CD14-positive monocyte (primary cell): ENCODE measurements around the gene NBEA. TPM values are rescaled to one million over a fixed set of nuclear protein-coding genes. Genes with fewer than 3 reads are reported as not detected.

Source experiments
- DNase-seq, 3 donors: peaks; one replicate each; pipeline ENCODE4 v3.0.0-alpha.2; 2011 to 2022
- H2AFZ ChIP-seq: 2 replicates; pipeline ENCODE4 v1.6.0; 2012; ENCODE audit warnings: mild to moderate bottlenecking, low read depth, low read length, inconsistent platforms; ENCODE audit not compliant: insufficient read depth, poor library complexity, severe bottlenecking
- H3K27ac ChIP-seq, 2 donors: 1 replicate in 1 of 2; 2 replicates in 1 of 2; pipeline ENCODE4 v1.5.1; 2012 to 2013; ENCODE audit warnings: low read length in 2 of 2, control low read depth in 1 of 2, inconsistent platforms in 1 of 2, low read depth in 1 of 2, mild to moderate bottlenecking in 1 of 2
- H3K27me3 ChIP-seq, 2 donors: one replicate each; pipeline versions ENCODE4 v1.6.0 to v1.6.1; 2011 to 2013; ENCODE audit warnings: low read length in 2 of 2; ENCODE audit not compliant: control insufficient read depth in 2 of 2, insufficient read depth in 2 of 2
- H3K36me3 ChIP-seq, 2 donors: replicated peaks in 1 of 2; 1 replicate in 1 of 2; 2 replicates in 1 of 2; pipeline versions ENCODE4 v1.5.1 to v1.6.1; 2012 to 2013; ENCODE audit warnings: low read length in 2 of 2, control low read depth in 1 of 2, inconsistent platforms in 1 of 2, mild to moderate bottlenecking in 1 of 2; ENCODE audit not compliant: insufficient read depth in 2 of 2, control insufficient read depth in 1 of 2
- H3K4me1 ChIP-seq, 2 donors: 1 replicate in 1 of 2; 2 replicates in 1 of 2; pipeline versions ENCODE4 v1.5.1 to v1.6.1; 2012 to 2013; ENCODE audit warnings: low read length in 2 of 2, control low read depth in 1 of 2, inconsistent platforms in 1 of 2, mild to moderate bottlenecking in 1 of 2, moderate library complexity in 1 of 2; ENCODE audit not compliant: insufficient read depth in 2 of 2, control insufficient read depth in 1 of 2
- H3K4me2 ChIP-seq: replicated peaks from 2 replicates; pipeline ENCODE3; 2012; ENCODE audit warnings: low read length, moderate library complexity, mild to moderate bottlenecking; ENCODE audit not compliant: poor library complexity, severe bottlenecking; ENCODE audit errors: extremely low read depth
- H3K4me3 ChIP-seq, 3 experiments: fragments of 200-600 bp in 1 of 3; sonication (generic) in 1 of 3; replicated peaks in 1 of 3; 1 replicate in 2 of 3; 2 replicates in 1 of 3; pipeline ENCODE4 v1.5.1; 2011 to 2013; ENCODE audit warnings: low read length in 3 of 3, mild to moderate bottlenecking in 3 of 3, control low read depth in 2 of 3, low read depth in 2 of 3, inconsistent platforms in 1 of 3, moderate library complexity in 1 of 3
- H3K79me2 ChIP-seq: 2 replicates; pipeline ENCODE4 v1.6.0; 2012; ENCODE audit warnings: mild to moderate bottlenecking, control low read depth, inconsistent platforms, low read length, moderate library complexity; ENCODE audit not compliant: insufficient read depth
- H3K9ac ChIP-seq: 2 replicates; pipeline ENCODE4 v1.6.0; 2017; ENCODE audit warnings: low read length, mild to moderate bottlenecking; ENCODE audit not compliant: insufficient read depth, poor library complexity, severe bottlenecking
- H3K9me3 ChIP-seq, 2 donors: replicated peaks in 1 of 2; 1 replicate in 1 of 2; 2 replicates in 1 of 2; pipeline versions ENCODE4 v1.5.1 to v1.6.1; 2012 to 2013; ENCODE audit warnings: low read length in 2 of 2, control low read depth in 1 of 2; ENCODE audit not compliant: control insufficient read depth in 1 of 2, insufficient read depth in 1 of 2
- H4K20me1 ChIP-seq: 2 replicates; pipeline ENCODE4 v1.6.0; 2012; ENCODE audit warnings: mild to moderate bottlenecking, low read length, control low read depth, moderate library complexity; ENCODE audit not compliant: insufficient read depth
- H3K27ac Mint-ChIP-seq, 7 donors: one replicate each; pipeline ENCODE4 v1.8.0; 2020; ENCODE audit warnings: mild to moderate bottlenecking in 7 of 7, mixed read lengths in 7 of 7, moderate library complexity in 6 of 7, inconsistent platforms in 2 of 7
- H3K27me3 Mint-ChIP-seq, 3 donors: one replicate each; pipeline ENCODE4 v1.8.0; 2021 to 2022; ENCODE audit warnings: low read depth in 3 of 3, mild to moderate bottlenecking in 3 of 3, mixed read lengths in 3 of 3, moderate library complexity in 3 of 3, inconsistent platforms in 1 of 3
- H3K36me3 Mint-ChIP-seq, 2 donors: one replicate each; pipeline ENCODE4 v1.8.0; 2020; ENCODE audit warnings: mixed read lengths in 2 of 2, inconsistent platforms in 1 of 2, mild to moderate bottlenecking in 1 of 2
- H3K4me1 Mint-ChIP-seq: one replicate; pipeline ENCODE4 v1.8.0; 2020; ENCODE audit warnings: mild to moderate bottlenecking, mixed read lengths
- H3K4me3 Mint-ChIP-seq, 2 donors: one replicate each; pipeline ENCODE4 v1.8.0; 2020; ENCODE audit warnings: mild to moderate bottlenecking in 2 of 2, mixed read lengths in 2 of 2, moderate library complexity in 1 of 2
- H3K9me3 Mint-ChIP-seq, 7 donors: one replicate each; pipeline ENCODE4 v1.8.0; 2020 to 2022; ENCODE audit warnings: mixed read lengths in 7 of 7, mild to moderate bottlenecking in 6 of 7, moderate library complexity in 6 of 7, inconsistent platforms in 2 of 7
- WGBS: methylation state at CpG from one replicate; pipeline ENCODE4 v1.1.5; 2013; ENCODE audit warnings: missing lambda C conversion rate; ENCODE audit not compliant: insufficient coverage; 5-methylcytosine and 5-hydroxymethylcytosine counted together
- intact Hi-C, 2 donors: fragments of 100-400 bp; cut with micrococcal nuclease; formaldehyde crosslinking; loops; one replicate each; pipeline versions ENCODE4 v1.15.0 to v1.15.1; 2023
- polyA plus RNA-seq, 3 donors: library from polyadenylated mRNA; depleted of rRNA in 1 of 3; unstranded in 2 of 3; stranded (reverse) in 1 of 3; fragments of 300-500 nt in 2 of 3; fragments of >200 nt in 1 of 3; fragmentation: Illumina TruSeq in 2 of 3; gene quantifications; 1 replicate in 2 of 3; 2 replicates in 1 of 3; pipeline ENCODE4 v1.2.3, GENCODE V29; 2012 to 2021
- TF ChIP-seq, protein P1 (sequence below): fragments of 200-600 bp; IDR thresholded peaks from one replicate; pipeline ENCODE4 v1.8.0; 2022; ENCODE audit warnings: antibody characterized with exemption, mild to moderate bottlenecking

NBEA gene
- polyA plus RNA-seq, 3 donors: 0.03 to 0.23 (median 0.08) TPM

DNA sequence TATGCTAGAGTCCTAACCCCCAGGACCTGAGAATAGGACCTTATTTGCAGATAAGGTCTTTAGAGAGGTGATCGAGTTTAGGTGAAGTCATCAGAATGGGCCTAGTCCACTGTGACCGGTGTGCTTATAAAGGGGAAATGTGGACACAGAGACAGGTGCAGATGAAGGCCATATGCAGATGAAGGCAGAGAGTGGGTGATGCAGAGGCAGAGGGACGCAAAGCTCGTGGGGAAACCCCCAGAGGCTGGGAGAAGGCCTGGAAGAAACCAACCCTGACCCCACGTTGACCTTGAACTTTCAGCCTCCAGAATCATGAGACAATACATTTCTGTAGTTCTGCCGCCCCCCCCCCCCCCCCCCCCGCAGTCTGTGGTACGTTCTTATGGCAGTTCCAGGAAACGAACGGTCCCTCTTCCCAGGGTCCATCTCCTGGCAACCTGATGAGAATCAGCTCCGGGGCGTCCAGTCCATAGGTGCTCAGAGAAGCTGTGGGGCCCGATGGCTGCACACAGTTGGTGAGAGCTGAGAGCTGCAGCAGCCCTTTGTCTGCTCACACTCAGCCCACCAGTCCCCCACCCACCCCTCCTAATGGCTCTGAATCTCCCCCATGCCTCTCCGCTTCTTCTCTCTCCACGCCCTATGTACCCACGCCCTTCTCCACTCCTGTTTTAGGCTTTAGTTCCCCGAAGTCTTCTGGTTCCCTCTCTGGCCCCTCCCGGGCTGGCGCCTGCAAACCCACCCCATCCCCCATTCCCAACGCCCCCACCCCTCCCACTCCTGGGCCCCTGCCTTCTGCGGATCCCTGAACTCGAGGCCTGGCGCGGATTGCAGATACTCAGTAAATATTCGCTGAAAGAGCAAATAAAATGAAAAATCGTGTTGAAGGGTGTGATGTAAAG, 752.7 kb downstream of the NBEA start:
- DNase-seq: no peak
- H3K4me3 Mint-ChIP-seq: no peak overlapping the region
- no peaks in the 10 kb centered on the region for H3K36me3 Mint-ChIP-seq
- Histone ChIP-seq H3K9me3 (peaks cover 0 to 5% of the 10 kb centered on the region in 2 donors), H3K9ac (no peak overlapping the region), H3K4me3 (no peak overlapping the region), H3K36me3 (no peaks in the 10 kb centered on the region), H3K79me2 (no peaks in the 10 kb centered on the region), H2AFZ (no peak overlapping the region), H3K4me1 (no peaks in the 10 kb centered on the region), H3K27ac (no peak overlapping the region), H3K27me3 (no peaks in the 10 kb centered on the region), H3K4me2 (no peak overlapping the region), H4K20me1 (no peaks in the 10 kb centered on the region)
- TF ChIP-seq, protein P1, sequence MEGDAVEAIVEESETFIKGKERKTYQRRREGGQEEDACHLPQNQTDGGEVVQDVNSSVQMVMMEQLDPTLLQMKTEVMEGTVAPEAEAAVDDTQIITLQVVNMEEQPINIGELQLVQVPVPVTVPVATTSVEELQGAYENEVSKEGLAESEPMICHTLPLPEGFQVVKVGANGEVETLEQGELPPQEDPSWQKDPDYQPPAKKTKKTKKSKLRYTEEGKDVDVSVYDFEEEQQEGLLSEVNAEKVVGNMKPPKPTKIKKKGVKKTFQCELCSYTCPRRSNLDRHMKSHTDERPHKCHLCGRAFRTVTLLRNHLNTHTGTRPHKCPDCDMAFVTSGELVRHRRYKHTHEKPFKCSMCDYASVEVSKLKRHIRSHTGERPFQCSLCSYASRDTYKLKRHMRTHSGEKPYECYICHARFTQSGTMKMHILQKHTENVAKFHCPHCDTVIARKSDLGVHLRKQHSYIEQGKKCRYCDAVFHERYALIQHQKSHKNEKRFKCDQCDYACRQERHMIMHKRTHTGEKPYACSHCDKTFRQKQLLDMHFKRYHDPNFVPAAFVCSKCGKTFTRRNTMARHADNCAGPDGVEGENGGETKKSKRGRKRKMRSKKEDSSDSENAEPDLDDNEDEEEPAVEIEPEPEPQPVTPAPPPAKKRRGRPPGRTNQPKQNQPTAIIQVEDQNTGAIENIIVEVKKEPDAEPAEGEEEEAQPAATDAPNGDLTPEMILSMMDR: no peak
- H3K9me3 Mint-ChIP-seq: peaks cover 2 to 24% (median 9%) of the 10 kb centered on the region in 7 donors
- no peaks in the 10 kb centered on the region for H3K27me3 Mint-ChIP-seq
- H3K27ac Mint-ChIP-seq: no peak overlapping the region
- intact Hi-C loops: no loop called here
- 98% methylated on average over 15 of the region's 26 CpGs for WGBS
- H3K4me1 Mint-ChIP-seq: no peaks in the 10 kb centered on the region

DNA sequence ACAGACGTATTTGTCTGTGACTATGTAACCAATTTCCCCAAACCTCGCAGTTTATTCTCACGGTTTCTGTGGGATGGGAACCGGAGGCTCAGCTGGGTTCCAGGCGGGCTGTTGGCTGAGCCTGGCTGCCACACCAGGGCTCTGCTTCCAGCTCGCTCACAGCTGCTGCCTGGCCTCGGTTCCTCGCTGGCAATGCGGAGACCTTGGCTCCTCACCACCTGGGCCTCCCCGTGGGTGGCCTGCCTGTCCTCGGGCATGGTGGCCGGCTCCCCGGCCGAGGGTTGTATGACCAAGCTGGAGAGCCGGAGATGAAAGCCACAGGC, 753.3 kb downstream of the NBEA start:
- Mint-ChIP-seq H3K27ac (no peak overlapping the region), H3K36me3 (no peaks in the 10 kb centered on the region), H3K4me1 (no peaks in the 10 kb centered on the region), H3K27me3 (peaks cover 0 to 2% (median 0%) of the 10 kb centered on the region in 3 donors), H3K4me3 (no peak overlapping the region), H3K9me3 (peaks cover 2 to 24% (median 9%) of the 10 kb centered on the region in 7 donors)
- Histone ChIP-seq H3K27me3 (no peaks in the 10 kb centered on the region), H3K79me2 (no peaks in the 10 kb centered on the region), H2AFZ (no peak overlapping the region), H4K20me1 (no peaks in the 10 kb centered on the region), H3K9ac (no peak overlapping the region), H3K36me3 (no peaks in the 10 kb centered on the region), H3K4me2 (no peak overlapping the region), H3K4me3 (no peak overlapping the region), H3K27ac (no peak overlapping the region), H3K4me1 (no peaks in the 10 kb centered on the region), H3K9me3 (peaks cover 0 to 5% of the 10 kb centered on the region in 2 donors)
- TF ChIP-seq, protein P1: no peak
- no peak for DNase-seq
- 90% methylated on average over 15 of the region's 15 CpGs for WGBS
- intact Hi-C loops: no loop called here
